HepG2 (cell line): Measurements from ENCODE around the gene TEX9. TPM values are rescaled to one million over a fixed set of nuclear protein-coding genes. Genes with fewer than 3 reads are reported as not detected.

Experiments
- AKAP8 ChIP-seq: sonication (generic); formaldehyde crosslinking; IDR thresholded peaks from 2 replicates; pipeline ENCODE4 v1.5.1; 2020; ENCODE audit warnings: mild to moderate bottlenecking, missing genetic modification reagents
- ASH2L ChIP-seq: fragments of 300-600, 200-600 bp; sonication (generic); IDR thresholded peaks from 2 replicates; pipeline ENCODE4 v1.7.0; 2017; ENCODE audit warnings: low read depth, mild to moderate bottlenecking, moderate library complexity, mixed read lengths, low read length; ENCODE audit not compliant: insufficient read length
- ATF7-NPFF ChIP-seq: sonication (generic); formaldehyde crosslinking; IDR thresholded peaks from 2 replicates; pipeline ENCODE4 v1.8.1; 2023; ENCODE audit warnings: mild to moderate bottlenecking, low read depth, missing genetic modification reagents, moderate library complexity
- FIP1L1 ChIP-seq: fragments of 200-400 bp; formaldehyde crosslinking; IDR thresholded peaks from 2 replicates; pipeline ENCODE4 v1.6.1; 2018; ENCODE audit warnings: low read depth, mild to moderate bottlenecking, low read length, moderate library complexity, borderline replicate concordance; ENCODE audit not compliant: insufficient read depth
- FOSL2 ChIP-seq: sonication (generic); formaldehyde crosslinking; IDR thresholded peaks from 2 replicates; pipeline ENCODE4 v1.4.0; 2020; ENCODE audit warnings: missing genetic modification reagents
- FOXP1 ChIP-seq, 2 experiments: fragments of 450-650 bp in 1 of 2; IDR thresholded peaks; 2 replicates each; pipeline ENCODE4 v1.6.1; 2017 to 2018; ENCODE audit warnings: antibody characterized with exemption in 1 of 2
- HMGXB3 ChIP-seq: sonication (generic); formaldehyde crosslinking; IDR thresholded peaks from 2 replicates; pipeline ENCODE4 v1.4.0; 2020; ENCODE audit warnings: missing genetic modification reagents, borderline replicate concordance
- KMT2A ChIP-seq: sonication (generic); formaldehyde crosslinking; IDR thresholded peaks from 2 replicates; pipeline ENCODE4 v1.4.0; 2020; ENCODE audit warnings: missing genetic modification reagents
- MLX ChIP-seq: IDR thresholded peaks from 2 replicates; pipeline ENCODE4 v1.6.1; 2016
- NR2F6 ChIP-seq, 2 experiments: IDR thresholded peaks; 2 replicates each; pipeline ENCODE4 v1.6.1; 2016; ENCODE audit warnings: antibody characterized with exemption in 1 of 2, mild to moderate bottlenecking in 1 of 2
- PAF1 ChIP-seq: IDR thresholded peaks from 2 replicates; pipeline ENCODE4 v1.6.1; 2016; ENCODE audit warnings: missing genetic modification reagents, missing compliant biosample characterization
- SMYD3 ChIP-seq: sonication (generic); formaldehyde crosslinking; IDR thresholded peaks from 2 replicates; pipeline ENCODE4 v1.8.1; 2023; ENCODE audit warnings: mild to moderate bottlenecking, missing genetic modification reagents
- SYNCRIP ChIP-seq: fragments of 200-400 bp; formaldehyde crosslinking; IDR thresholded peaks from 2 replicates; pipeline ENCODE4 v1.6.1; 2018; ENCODE audit warnings: mild to moderate bottlenecking, low read depth, low read length; ENCODE audit not compliant: insufficient read depth
- ZNF687 ChIP-seq: sonication (generic); formaldehyde crosslinking; IDR thresholded peaks from 2 replicates; pipeline ENCODE4 v1.5.1; 2020; ENCODE audit warnings: mild to moderate bottlenecking, missing genetic modification reagents, moderate library complexity
- ZNF7 ChIP-seq: IDR thresholded peaks from 2 replicates; pipeline ENCODE4 v1.6.1; 2016; ENCODE audit warnings: missing biosample characterization, missing genetic modification reagents
- polyA plus RNA-seq, 8 experiments: library from polyadenylated mRNA; depleted of rRNA in 3 of 8; stranded (reverse) in 7 of 8; unstranded in 1 of 8; fragments of >200 nt; fragmentation: Illumina TruSeq in 4 of 8; extraction: Trizol in 4 of 8; gene quantifications; 2 replicates each; pipeline versions ENCODE4 v1.2.1 to v1.2.3, GENCODE V29; 2011 to 2016; ENCODE audit warnings: low read depth in 4 of 8, missing spikeins in 1 of 8, mixed read lengths in 1 of 8; ENCODE audit not compliant: insufficient read depth in 1 of 8
- total RNA-seq, 5 experiments: library from RNA; depleted of rRNA; stranded (reverse); fragments of >200 nt; fragmentation: Illumina TruSeq; extraction: Trizol; gene quantifications; 2 replicates each; pipeline ENCODE4 v1.2.3, GENCODE V29; 2016; ENCODE audit warnings: low read depth in 1 of 5
- TF ChIP-seq, protein P1 (sequence below): sonication (generic); formaldehyde crosslinking; IDR thresholded peaks from 2 replicates; pipeline ENCODE4 v1.4.0; 2020; ENCODE audit warnings: missing genetic modification reagents

Gene TEX9
- total and polyA plus RNA-seq, 2 of the 13 experiments (the other 11 are each of a cell fraction or from before 2014, with no cell fraction given): 0.82 to 6.9 TPM

DNA sequence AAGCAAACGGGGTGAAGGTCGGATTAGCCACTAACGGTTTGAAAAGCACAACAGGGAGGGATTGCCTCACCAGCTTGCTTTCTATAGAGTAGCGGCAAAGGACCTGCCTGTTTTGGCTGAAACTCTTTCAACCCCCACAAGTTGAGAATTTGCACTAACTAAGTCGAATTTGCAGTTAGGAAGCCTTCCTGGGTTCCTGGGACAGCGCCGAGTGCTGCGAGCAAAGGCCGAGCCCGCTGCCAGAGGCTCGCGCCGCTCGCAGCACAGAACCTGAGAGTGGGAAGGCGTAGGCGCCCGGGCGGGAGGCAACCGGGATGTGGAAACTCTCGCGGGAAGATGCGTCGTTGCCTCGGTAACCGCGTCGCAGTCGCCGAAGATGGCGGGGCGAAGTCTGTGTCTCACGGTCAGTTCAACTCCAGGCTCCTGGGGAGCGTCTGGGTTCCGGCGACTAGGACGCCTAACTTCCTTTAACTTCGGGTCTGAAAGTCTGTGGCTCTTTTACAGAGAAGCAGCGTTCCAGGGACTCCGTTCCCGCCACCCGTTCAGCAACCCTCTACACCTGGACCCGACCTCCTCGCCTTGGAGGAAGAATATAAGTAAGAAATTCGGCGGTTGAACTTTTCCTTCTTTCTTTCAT, at the start of gene TEX9 (continued):
- TF ChIP-seq ZNF687 (CRISPR knock-in tag) (peak; percentile 86), FOXP1 (IDR thresholded peaks at IDR 0.05) (no peak), FOXP1 (CRISPR knock-in tag; IDR thresholded peaks at IDR 0.05) (no peak), NR2F6 (IDR thresholded peaks at IDR 0.05) (no peak), NR2F6 (CRISPR knock-in tag; IDR thresholded peaks at IDR 0.05) (no peak), FOSL2 (CRISPR knock-in tag) (0 out of 2 replicates have a peak, but pooled peaks have one; percentile 11), PAF1 (CRISPR knock-in tag) (no peak), HMGXB3 (no peak; the same call in 1 of the 2 replicates), SYNCRIP (no peak), ASH2L (peak; percentile 84), KMT2A (CRISPR knock-in tag) (peak; percentile 86; the same call in 1 of the 2 replicates), AKAP8 (CRISPR knock-in tag) (no peak), ZNF7 (CRISPR knock-in tag) (no peak), MLX (no peak), ATF7-NPFF (CRISPR knock-in tag) (no peak), SMYD3 (no peak), FIP1L1 (no peak)
- TF ChIP-seq, protein P1, sequence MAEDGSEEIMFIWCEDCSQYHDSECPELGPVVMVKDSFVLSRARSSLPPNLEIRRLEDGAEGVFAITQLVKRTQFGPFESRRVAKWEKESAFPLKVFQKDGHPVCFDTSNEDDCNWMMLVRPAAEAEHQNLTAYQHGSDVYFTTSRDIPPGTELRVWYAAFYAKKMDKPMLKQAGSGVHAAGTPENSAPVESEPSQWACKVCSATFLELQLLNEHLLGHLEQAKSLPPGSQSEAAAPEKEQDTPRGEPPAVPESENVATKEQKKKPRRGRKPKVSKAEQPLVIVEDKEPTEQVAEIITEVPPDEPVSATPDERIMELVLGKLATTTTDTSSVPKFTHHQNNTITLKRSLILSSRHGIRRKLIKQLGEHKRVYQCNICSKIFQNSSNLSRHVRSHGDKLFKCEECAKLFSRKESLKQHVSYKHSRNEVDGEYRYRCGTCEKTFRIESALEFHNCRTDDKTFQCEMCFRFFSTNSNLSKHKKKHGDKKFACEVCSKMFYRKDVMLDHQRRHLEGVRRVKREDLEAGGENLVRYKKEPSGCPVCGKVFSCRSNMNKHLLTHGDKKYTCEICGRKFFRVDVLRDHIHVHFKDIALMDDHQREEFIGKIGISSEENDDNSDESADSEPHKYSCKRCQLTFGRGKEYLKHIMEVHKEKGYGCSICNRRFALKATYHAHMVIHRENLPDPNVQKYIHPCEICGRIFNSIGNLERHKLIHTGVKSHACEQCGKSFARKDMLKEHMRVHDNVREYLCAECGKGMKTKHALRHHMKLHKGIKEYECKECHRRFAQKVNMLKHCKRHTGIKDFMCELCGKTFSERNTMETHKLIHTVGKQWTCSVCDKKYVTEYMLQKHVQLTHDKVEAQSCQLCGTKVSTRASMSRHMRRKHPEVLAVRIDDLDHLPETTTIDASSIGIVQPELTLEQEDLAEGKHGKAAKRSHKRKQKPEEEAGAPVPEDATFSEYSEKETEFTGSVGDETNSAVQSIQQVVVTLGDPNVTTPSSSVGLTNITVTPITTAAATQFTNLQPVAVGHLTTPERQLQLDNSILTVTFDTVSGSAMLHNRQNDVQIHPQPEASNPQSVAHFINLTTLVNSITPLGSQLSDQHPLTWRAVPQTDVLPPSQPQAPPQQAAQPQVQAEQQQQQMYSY: 0 out of 2 replicates have a peak, but pooled peaks have one; percentile 18
